Measurements from ENCODE around the gene CMIP. TPM values are rescaled to one million over a fixed set of nuclear protein-coding genes. Genes with fewer than 3 reads are reported as not detected.

CMIP gene
- total RNA-seq, 1 donor from 2014 or later: 163 TPM

DNA sequence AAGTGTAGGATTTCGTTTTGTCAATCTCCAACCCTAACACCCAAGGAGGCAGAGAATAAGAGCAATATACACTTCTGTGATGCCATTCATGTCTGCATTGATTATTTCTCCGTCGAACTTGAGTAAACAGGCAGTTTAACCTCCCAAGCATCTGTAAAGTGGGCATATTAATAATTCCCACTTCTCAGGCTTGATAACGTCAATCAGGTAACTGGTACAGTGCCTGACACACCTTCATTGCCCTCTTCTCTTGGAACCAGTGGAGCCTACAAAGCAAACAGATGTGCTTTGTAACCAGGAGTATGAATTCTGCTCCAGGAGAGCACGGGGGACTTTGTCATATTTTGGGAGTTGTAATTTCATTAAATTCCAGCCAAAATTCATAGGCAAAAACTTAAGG lies 302.0 kb downstream of the CMIP start:
- TF ChIP-seq, protein P1, sequence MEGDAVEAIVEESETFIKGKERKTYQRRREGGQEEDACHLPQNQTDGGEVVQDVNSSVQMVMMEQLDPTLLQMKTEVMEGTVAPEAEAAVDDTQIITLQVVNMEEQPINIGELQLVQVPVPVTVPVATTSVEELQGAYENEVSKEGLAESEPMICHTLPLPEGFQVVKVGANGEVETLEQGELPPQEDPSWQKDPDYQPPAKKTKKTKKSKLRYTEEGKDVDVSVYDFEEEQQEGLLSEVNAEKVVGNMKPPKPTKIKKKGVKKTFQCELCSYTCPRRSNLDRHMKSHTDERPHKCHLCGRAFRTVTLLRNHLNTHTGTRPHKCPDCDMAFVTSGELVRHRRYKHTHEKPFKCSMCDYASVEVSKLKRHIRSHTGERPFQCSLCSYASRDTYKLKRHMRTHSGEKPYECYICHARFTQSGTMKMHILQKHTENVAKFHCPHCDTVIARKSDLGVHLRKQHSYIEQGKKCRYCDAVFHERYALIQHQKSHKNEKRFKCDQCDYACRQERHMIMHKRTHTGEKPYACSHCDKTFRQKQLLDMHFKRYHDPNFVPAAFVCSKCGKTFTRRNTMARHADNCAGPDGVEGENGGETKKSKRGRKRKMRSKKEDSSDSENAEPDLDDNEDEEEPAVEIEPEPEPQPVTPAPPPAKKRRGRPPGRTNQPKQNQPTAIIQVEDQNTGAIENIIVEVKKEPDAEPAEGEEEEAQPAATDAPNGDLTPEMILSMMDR (IDR thresholded peaks at IDR 0.05; ENCODE audit: partially characterized antibody, unreplicated experiment): no peak
- no peaks in the 10 kb centered on the region for H3K9me3 Mint-ChIP-seq (ENCODE audit: unreplicated experiment)
- H3K27ac Mint-ChIP-seq (ENCODE audit: unreplicated experiment): no peak overlapping the region
- H3K27me3 Mint-ChIP-seq (ENCODE audit: unreplicated experiment): peaks cover 9% of the 10 kb centered on the region
- DNase-seq: no peak
- H3K36me3 Mint-ChIP-seq (ENCODE audit: unreplicated experiment): no peaks in the 10 kb centered on the region
- H3K4me1 Mint-ChIP-seq (ENCODE audit: low read depth, unreplicated experiment): peaks cover 1% of the 10 kb centered on the region
- peak overlapping the region; percentile 86 for H3K4me3 Mint-ChIP-seq (ENCODE audit: unreplicated experiment)

GRCh38 chr16:81748476-81749198 lies 304.0 kb downstream of the CMIP start:
- DNase-seq: no peak
- H3K27me3 Mint-ChIP-seq (ENCODE audit: unreplicated experiment): peaks cover 3% of the 10 kb centered on the region
- H3K4me3 Mint-ChIP-seq (ENCODE audit: unreplicated experiment): no peak overlapping the region
- TF ChIP-seq, protein P1 (IDR thresholded peaks at IDR 0.05; ENCODE audit: partially characterized antibody, unreplicated experiment): no peak
- H3K9me3 Mint-ChIP-seq (ENCODE audit: unreplicated experiment): no peaks in the 10 kb centered on the region
- no peak overlapping the region for H3K27ac Mint-ChIP-seq (ENCODE audit: unreplicated experiment)
- peaks cover 1% of the 10 kb centered on the region for H3K4me1 Mint-ChIP-seq (ENCODE audit: low read depth, unreplicated experiment)
- H3K36me3 Mint-ChIP-seq (ENCODE audit: unreplicated experiment): no peaks in the 10 kb centered on the region

DNA sequence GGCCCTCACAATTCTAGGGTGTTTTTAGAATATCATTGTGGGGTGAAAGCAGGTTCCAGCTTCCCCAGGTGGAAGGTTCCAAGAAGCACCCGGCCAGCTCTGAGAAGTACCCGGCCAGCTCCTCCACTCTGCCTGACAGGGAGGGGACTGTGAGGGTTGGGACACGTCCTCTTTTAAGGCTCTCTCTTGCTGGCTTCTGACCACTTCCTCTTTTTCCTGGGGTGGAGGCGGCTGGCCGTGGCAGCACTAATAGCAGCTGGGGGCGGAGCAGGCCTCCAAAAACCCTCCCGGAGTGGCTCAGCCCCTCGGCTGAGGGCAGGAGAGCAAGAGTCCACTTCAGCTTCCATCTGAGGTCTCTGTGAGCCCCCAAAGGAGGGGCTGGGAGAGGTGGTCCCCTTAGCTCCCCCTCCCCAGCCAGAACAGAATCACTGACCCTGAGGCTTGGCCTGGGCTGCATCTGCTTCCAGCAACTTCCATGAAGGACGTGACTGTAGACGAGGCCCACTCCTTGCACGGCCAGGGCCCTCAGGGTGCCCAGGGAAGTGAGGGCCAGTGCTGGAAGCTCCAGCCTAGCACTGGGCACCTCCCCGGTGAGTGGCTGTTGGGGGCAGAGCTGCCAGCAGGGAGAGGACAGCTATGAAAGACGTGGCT lies 307.7 kb downstream of the CMIP start:
- no peak for DNase-seq
- no peaks in the 10 kb centered on the region for H3K27me3 Mint-ChIP-seq (ENCODE audit: unreplicated experiment)
- no peak overlapping the region for H3K27ac Mint-ChIP-seq (ENCODE audit: unreplicated experiment)
- TF ChIP-seq, protein P1 (IDR thresholded peaks at IDR 0.05; ENCODE audit: partially characterized antibody, unreplicated experiment): no peak
- H3K9me3 Mint-ChIP-seq (ENCODE audit: unreplicated experiment): no peaks in the 10 kb centered on the region
- H3K4me3 Mint-ChIP-seq (ENCODE audit: unreplicated experiment): no peak overlapping the region
- no peaks in the 10 kb centered on the region for H3K36me3 Mint-ChIP-seq (ENCODE audit: unreplicated experiment)
- H3K4me1 Mint-ChIP-seq (ENCODE audit: low read depth, unreplicated experiment): no peaks in the 10 kb centered on the region

DNA sequence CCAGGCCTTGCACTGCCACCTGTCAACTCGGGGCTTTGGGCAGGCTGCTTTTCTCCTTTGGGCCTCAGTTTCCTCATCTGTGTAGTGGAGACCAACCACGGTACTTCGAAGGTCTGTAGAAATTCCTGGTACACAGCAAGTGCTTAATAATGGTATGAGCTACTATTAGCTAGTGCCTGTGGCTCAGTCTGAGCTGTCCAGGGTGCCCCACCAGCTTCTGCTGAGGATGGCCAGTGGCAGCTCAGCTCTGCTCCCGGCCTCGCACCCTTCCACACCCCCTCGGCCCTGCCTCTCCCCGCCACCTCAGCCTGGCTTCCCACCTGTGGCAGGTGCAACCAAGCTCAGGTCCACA lies 308.2 kb downstream of the CMIP start:
- DNase-seq: no peak

More for the DNA sequence above, 308.2 kb downstream of the CMIP start:
- no peaks in the 10 kb centered on the region for H3K27me3 Mint-ChIP-seq (ENCODE audit: unreplicated experiment)
- H3K4me3 Mint-ChIP-seq (ENCODE audit: unreplicated experiment): no peak overlapping the region
- TF ChIP-seq, protein P1 (IDR thresholded peaks at IDR 0.05; ENCODE audit: partially characterized antibody, unreplicated experiment): no peak
- H3K27ac Mint-ChIP-seq (ENCODE audit: unreplicated experiment): no peak overlapping the region
- no peaks in the 10 kb centered on the region for H3K9me3 Mint-ChIP-seq (ENCODE audit: unreplicated experiment)
- H3K4me1 Mint-ChIP-seq (ENCODE audit: low read depth, unreplicated experiment): no peaks in the 10 kb centered on the region
- H3K36me3 Mint-ChIP-seq (ENCODE audit: unreplicated experiment): no peaks in the 10 kb centered on the region

Data from glutamatergic neuron (in vitro differentiated cells).